Pancreas (tissue), 10 donors: ENCODE measurements around the gene TTC23L. TPM values are rescaled to one million over a fixed set of nuclear protein-coding genes. Genes with fewer than 3 reads are reported as not detected.

Experiments used
- ATAC-seq, 4 donors: fragments of 200-7000 bp; cut with Tn5 transposase; one replicate each; pipeline versions ENCODE4 v1.8.0 to v1.9.1; 2020; ENCODE audit warnings: mild to moderate bottlenecking in 4 of 4, moderate library complexity in 4 of 4
- DNase-seq, 6 donors: peaks; one replicate each; pipeline ENCODE4 v3.0.0-alpha.2; 2020
- FAIRE-seq: peaks from 2 replicates; lab custom pipeline; 2012; peaks lifted over from hg19 to GRCh38; lab: Jason Lieb, UNC
- H3K27ac ChIP-seq, 4 donors: fragments of 200-600 bp; sonication (generic); 1 replicate in 3 of 4; 2 replicates in 1 of 4; pipeline versions ENCODE4 v1.5.0 to v1.8.0; 2020
- H3K27me3 ChIP-seq, 4 donors: fragments of 200-600 bp; one replicate each; pipeline ENCODE4 v1.8.0; 2021
- H3K36me3 ChIP-seq, 3 donors: fragments of 200-600 bp; sonication (generic) in 1 of 3; one replicate each; pipeline versions ENCODE4 v1.5.0 to v1.8.0; 2020 to 2021
- H3K4me1 ChIP-seq, 3 donors: fragments of 200-600 bp; one replicate each; pipeline ENCODE4 v1.8.0; 2021
- H3K4me3 ChIP-seq, 4 donors: fragments of 200-600 bp; sonication (generic) in 2 of 4; one replicate each; pipeline versions ENCODE4 v1.5.0 to v1.8.0; 2020 to 2021
- H3K9me3 ChIP-seq, 4 donors: fragments of 200-600 bp; one replicate each; pipeline ENCODE4 v1.8.0; 2021
- CTCF ChIP-seq, 4 donors: fragments of 200-600 bp; sonication (generic) in 3 of 4; IDR thresholded peaks; one replicate each; pipeline versions ENCODE4 v1.5.0 to v1.8.0; 2021; ENCODE audit warnings: antibody characterized with exemption in 4 of 4
- whole genome bisulfite sequencing, 2 donors: extraction: QIAGEN DNeasy Blood & Tissue Kit; methylation state at CpG; one replicate each; pipeline ENCODE4 v1.1.7; 2013; 5-methylcytosine and 5-hydroxymethylcytosine counted together
- intact Hi-C, 3 donors: fragments of 100-400 bp; cut with DNase I; formaldehyde crosslinking; loops; one replicate each; pipeline versions ENCODE4 v1.11.1 to v1.14.2; 2022
- polyA plus RNA-seq, 2 donors: library from polyadenylated mRNA; stranded (reverse); fragments of 200-250 nt; gene quantifications; one replicate each; pipeline ENCODE4 v1.2.3, GENCODE V29; 2013
- total RNA-seq, 6 donors: library from RNA; stranded (reverse); fragmentation: NEBNext Ultra II Directional in 4 of 6; extraction: Animal tissue kit (Norgen Biotek cat#: 25700) in 4 of 6; gene quantifications; one replicate each; pipeline versions ENCODE4 v1.2.1 to v1.2.4, GENCODE V29; 2021 to 2023
- donor health status: healthy with polysubstance abuse.
- donor health status: DM: no; HTN: no; CAD: no; lungs with moderate emphysema.
- donor health status: DM: no; HTN: no; CAD: no.
- donor health status: control.
- donor health status: control.
- donor health status: Bipolar disorder and iron deficiency.
- donor health status: DM: yes; HTN: yes; CAD: no.
- donor health status: DM: no; HTN: no; CAD: no.
- donor health status: DM: no; HTN: no; CAD: no.
- donor health status: DM: yes; HTN: yes; CAD: no.

TTC23L gene
- total and polyA plus RNA-seq, 8 donors = 0.04 to 0.66 (median 0.19) TPM

- 69 to 75% methylated on average over 5 of the region's 5 CpGs for WGBS, 2 donors
- no peaks in the 10 kb centered on the region for H3K36me3 ChIP-seq
- no peaks in the 10 kb centered on the region for H3K9me3 ChIP-seq
- H3K4me1 ChIP-seq = no peaks in the 10 kb centered on the region
- DNase-seq = no peak
- no peak for ATAC-seq
- H3K27me3 ChIP-seq = no peaks in the 10 kb centered on the region
- no peak overlapping the region for H3K27ac ChIP-seq
- H3K4me3 ChIP-seq = no peak overlapping the region
- TF ChIP-seq CTCF (IDR thresholded peaks at IDR 0.05) = no peak
- intact Hi-C loops = loop anchor here in 1 of 3 donors (10.0 kb wide), 1 partner anchor 377 kb away; no protein-coding TSS in a partner anchor
- FAIRE-seq = no peak
These were observed 53.0 kb downstream of the TTC23L start for GRCh38 chr5:34891981-34892380.

- DNase-seq = no peak
- Histone ChIP-seq H3K9me3 (no peaks in the 10 kb centered on the region), H3K4me1 (no peaks in the 10 kb centered on the region), H3K36me3 (no peaks in the 10 kb centered on the region), H3K4me3 (no peak overlapping the region), H3K27me3 (no peaks in the 10 kb centered on the region), H3K27ac (no peak overlapping the region)
- intact Hi-C loops = loop anchor here in 1 of 3 donors (10.0 kb wide), 1 partner anchor 378 kb away; no protein-coding TSS in a partner anchor
- 79 to 89% methylated on average over 6 of the region's 6 CpGs for WGBS, 2 donors
- FAIRE-seq = no peak
- ATAC-seq = no peak
- TF ChIP-seq CTCF (IDR thresholded peaks at IDR 0.05) = no peak
These were observed 53.5 kb downstream of the TTC23L start for GRCh38 chr5:34892414-34892813.

GRCh38 chr5:34894716-34895115, 55.8 kb downstream of the TTC23L start:
- Histone ChIP-seq H3K27ac (no peak overlapping the region), H3K27me3 (no peaks in the 10 kb centered on the region), H3K4me3 (no peak overlapping the region), H3K4me1 (no peaks in the 10 kb centered on the region), H3K36me3 (no peaks in the 10 kb centered on the region), H3K9me3 (no peaks in the 10 kb centered on the region)
- 93% methylated on average over 1 of the region's 1 CpG for whole genome bisulfite sequencing, 2 donors
- ATAC-seq = no peak
- FAIRE-seq = no peak
- intact Hi-C loops = loop anchor here in 2 of 3 donors (5.0 to 10.0 kb wide), 2 partner anchors 380 to 412 kb away; no protein-coding TSS in a partner anchor
- DNase-seq = no peak
- TF ChIP-seq CTCF (IDR thresholded peaks at IDR 0.05) = no peak

- no peaks in the 10 kb centered on the region for H3K27me3 ChIP-seq
- no peak for DNase-seq
- ATAC-seq = no peak
- no peak for FAIRE-seq
- WGBS, 2 donors = 71 to 77% methylated on average over 2 of the region's 2 CpGs
- intact Hi-C loops = loop anchor here in 2 of 3 donors (5.0 to 10.0 kb wide), 2 partner anchors 381 to 414 kb away; no protein-coding TSS in a partner anchor
- H3K36me3 ChIP-seq = no peaks in the 10 kb centered on the region
- TF ChIP-seq CTCF (IDR thresholded peaks at IDR 0.05) = no peak
- H3K4me3 ChIP-seq = no peak overlapping the region
- no peaks in the 10 kb centered on the region for H3K4me1 ChIP-seq
- H3K27ac ChIP-seq = no peak overlapping the region
- H3K9me3 ChIP-seq = no peaks in the 10 kb centered on the region
These were observed 56.9 kb downstream of the TTC23L start for GRCh38 chr5:34895641-34896419.

DNA sequence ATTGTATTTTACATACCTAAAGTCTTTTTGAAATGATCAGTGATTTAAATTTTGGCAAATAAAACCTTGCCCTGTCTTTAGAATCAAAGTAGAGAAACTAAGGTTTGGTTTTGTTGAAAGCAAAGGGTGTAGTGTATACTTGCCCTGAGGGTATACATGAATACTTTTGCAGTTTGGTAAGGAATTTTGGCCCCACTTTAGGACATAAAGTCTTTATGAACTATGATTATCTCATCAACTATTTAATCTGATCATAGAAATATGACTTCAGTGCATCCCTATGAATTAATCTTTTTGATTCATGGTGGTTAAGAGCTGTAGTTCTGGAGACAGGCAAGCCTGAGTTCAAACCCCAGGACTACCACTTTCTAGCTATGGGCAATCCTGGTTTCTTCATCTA, 58.7 kb downstream of the TTC23L start:
- ATAC-seq (no peak), DNase-seq (no peak), FAIRE-seq (no peak)
- Histone ChIP-seq H3K27me3 (no peaks in the 10 kb centered on the region), H3K27ac (no peak overlapping the region), H3K9me3 (no peaks in the 10 kb centered on the region), H3K36me3 (no peaks in the 10 kb centered on the region), H3K4me1 (no peaks in the 10 kb centered on the region), H3K4me3 (no peak overlapping the region)
- no peak for TF ChIP-seq CTCF (IDR thresholded peaks at IDR 0.05)
- intact Hi-C loops = loop anchor here in 2 of 3 donors (5.0 to 10.0 kb wide), 2 partner anchors 383 to 415 kb away; no protein-coding TSS in a partner anchor
